ENCODE results near the gene ITGAV.

Gene ITGAV

DNA sequence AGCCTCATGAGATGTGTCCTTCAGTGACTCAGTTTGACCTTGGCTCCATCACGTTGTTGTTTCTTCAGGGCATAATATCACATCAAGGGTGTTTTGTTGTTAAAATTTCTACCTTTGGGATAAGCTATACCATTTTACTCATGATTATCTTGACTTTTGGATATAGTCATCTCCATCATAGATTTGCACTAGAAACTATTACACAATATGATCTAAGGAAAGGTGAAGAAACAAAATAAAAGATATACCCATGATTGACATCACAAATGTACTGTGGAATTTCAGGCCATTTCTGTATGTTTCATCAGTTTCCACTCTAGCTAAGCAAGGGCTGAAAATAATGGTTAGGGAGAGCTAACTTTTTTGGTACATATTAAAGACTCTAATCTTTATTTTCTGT, 79.3 kb downstream of the ITGAV start:
- TF ChIP-seq, protein P1, sequence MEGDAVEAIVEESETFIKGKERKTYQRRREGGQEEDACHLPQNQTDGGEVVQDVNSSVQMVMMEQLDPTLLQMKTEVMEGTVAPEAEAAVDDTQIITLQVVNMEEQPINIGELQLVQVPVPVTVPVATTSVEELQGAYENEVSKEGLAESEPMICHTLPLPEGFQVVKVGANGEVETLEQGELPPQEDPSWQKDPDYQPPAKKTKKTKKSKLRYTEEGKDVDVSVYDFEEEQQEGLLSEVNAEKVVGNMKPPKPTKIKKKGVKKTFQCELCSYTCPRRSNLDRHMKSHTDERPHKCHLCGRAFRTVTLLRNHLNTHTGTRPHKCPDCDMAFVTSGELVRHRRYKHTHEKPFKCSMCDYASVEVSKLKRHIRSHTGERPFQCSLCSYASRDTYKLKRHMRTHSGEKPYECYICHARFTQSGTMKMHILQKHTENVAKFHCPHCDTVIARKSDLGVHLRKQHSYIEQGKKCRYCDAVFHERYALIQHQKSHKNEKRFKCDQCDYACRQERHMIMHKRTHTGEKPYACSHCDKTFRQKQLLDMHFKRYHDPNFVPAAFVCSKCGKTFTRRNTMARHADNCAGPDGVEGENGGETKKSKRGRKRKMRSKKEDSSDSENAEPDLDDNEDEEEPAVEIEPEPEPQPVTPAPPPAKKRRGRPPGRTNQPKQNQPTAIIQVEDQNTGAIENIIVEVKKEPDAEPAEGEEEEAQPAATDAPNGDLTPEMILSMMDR (IDR thresholded peaks at IDR 0.05; ENCODE audit: unreplicated experiment in 3 of 3) = no peak
- H3K36me3 Mint-ChIP-seq (ENCODE audit: low read depth) = peaks cover 89% of the 10 kb centered on the region

DNA sequence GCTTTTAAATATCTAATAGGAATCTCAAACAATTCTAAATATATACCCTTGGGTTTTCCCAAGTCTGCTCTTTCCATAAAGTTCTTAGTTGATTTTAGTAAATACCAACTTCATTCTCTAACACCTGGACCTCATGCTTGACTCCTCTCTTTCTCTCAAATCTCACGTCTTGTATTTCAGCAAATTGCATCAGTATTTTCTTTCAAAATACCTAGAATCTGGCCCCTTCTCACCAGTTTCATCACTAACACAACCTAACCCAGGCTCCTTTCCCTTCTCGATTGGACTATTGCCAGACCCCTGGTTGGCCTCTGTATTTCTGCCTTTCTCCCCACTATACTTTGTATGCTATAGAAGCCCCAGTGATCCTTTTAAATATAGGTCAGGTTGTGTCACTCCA, 81.0 kb downstream of the ITGAV start:
- TF ChIP-seq, protein P1 (IDR thresholded peaks at IDR 0.05; ENCODE audit: unreplicated experiment in 3 of 3) = no peak
- Mint-ChIP-seq H3K27me3 (ENCODE audit: low read depth) (no peaks in the 10 kb centered on the region), H3K9me3 (peaks cover 16% of the 10 kb centered on the region), H3K36me3 (ENCODE audit: low read depth) (peaks cover 91% of the 10 kb centered on the region), H3K4me1 (peaks cover 6% of the 10 kb centered on the region), H3K27ac (no peak overlapping the region), H3K4me3 (no peak overlapping the region)

More for the DNA sequence above, 79.3 kb downstream of the ITGAV start:
- no peaks in the 10 kb centered on the region for H3K27me3 Mint-ChIP-seq (ENCODE audit: low read depth)
- no peak overlapping the region for H3K4me3 Mint-ChIP-seq
- H3K27ac Mint-ChIP-seq = no peak overlapping the region
- H3K4me1 Mint-ChIP-seq = no peaks in the 10 kb centered on the region
- peaks cover 16% of the 10 kb centered on the region for H3K9me3 Mint-ChIP-seq

DNA sequence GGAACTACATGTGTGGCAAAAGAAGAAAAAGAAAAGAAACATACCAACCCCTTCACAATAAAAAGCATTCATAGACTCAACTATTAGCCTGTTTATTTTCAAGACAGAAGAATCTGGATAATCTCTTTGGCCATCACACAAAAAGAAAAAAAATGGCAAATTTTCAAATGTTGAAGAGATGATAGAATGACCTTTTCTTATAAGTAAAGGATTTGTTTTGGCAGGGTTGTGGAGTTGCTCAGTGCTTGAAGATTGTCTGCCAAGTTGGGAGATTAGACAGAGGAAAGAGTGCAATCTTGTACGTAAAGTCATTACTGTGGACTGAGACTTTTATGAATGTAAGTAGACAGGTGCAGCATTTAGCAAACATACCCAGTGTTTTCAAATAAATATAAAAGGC, 85.5 kb downstream of the ITGAV start:
- H3K4me3 Mint-ChIP-seq = no peak overlapping the region
- H3K36me3 Mint-ChIP-seq (ENCODE audit: low read depth) = peaks cover 70% of the 10 kb centered on the region
- H3K4me1 Mint-ChIP-seq = peaks cover 6% of the 10 kb centered on the region
- TF ChIP-seq, protein P1 (IDR thresholded peaks at IDR 0.05; ENCODE audit: unreplicated experiment in 3 of 3) = no peak
- H3K27me3 Mint-ChIP-seq (ENCODE audit: low read depth) = no peaks in the 10 kb centered on the region
- peak overlapping the region in 2 of 3 experiments; percentile 25 to 41 for H3K27ac Mint-ChIP-seq
- peaks cover 16% of the 10 kb centered on the region for H3K9me3 Mint-ChIP-seq

DNA sequence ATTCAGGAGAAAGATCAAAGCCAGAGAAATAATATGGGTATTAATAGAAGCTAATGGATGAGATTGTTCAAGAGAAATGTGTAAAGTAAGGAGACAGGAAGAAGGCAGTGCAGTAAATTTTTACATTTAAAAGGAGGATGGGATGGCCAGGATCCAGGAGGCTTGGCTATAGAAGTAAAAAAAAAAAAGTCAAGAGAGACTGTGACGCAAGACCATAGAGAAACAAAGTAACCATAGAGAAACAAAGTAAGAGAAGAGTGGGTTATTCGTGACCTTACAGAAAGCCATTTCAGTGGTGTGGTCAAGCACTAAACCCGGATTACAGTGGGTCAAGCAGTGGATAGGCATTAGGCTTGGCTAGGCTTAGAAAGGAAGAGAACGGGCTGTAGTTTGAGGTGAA, 93.5 kb downstream of the ITGAV start:
- Mint-ChIP-seq H3K36me3 (ENCODE audit: low read depth) (peaks cover 9% of the 10 kb centered on the region), H3K4me1 (peaks cover 7% of the 10 kb centered on the region), H3K27ac (peak overlapping the region in 1 of 3 experiments; percentile 2), H3K9me3 (peaks cover 23% of the 10 kb centered on the region), H3K27me3 (ENCODE audit: low read depth) (no peaks in the 10 kb centered on the region), H3K4me3 (no peak overlapping the region)
- TF ChIP-seq, protein P1 (IDR thresholded peaks at IDR 0.05; ENCODE audit: unreplicated experiment in 3 of 3) = no peak

DNA sequence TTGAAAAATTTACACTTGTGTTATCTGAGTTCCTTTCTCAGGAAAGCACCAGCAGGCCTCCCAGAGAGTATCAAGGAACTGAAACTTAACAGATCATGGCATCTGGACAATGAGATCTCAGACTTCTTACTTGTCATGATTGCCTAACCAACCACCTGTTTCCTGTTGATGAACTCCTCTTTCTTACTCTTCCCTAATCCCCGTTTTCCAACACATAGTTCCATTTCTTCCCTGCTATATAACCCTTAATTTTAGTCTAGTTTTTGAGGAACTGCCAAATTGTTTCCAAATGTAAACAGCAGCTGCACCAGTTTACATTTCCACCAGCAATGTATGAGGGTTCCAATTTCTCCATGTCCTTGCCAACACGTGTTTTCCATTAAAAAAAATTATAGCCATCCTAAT, 98.0 kb downstream of the ITGAV start:
- Mint-ChIP-seq H3K36me3 (ENCODE audit: low read depth) (no peaks in the 10 kb centered on the region), H3K27ac (no peak overlapping the region), H3K27me3 (ENCODE audit: low read depth) (no peaks in the 10 kb centered on the region), H3K9me3 (peaks cover 27% of the 10 kb centered on the region), H3K4me1 (peaks cover 16% of the 10 kb centered on the region), H3K4me3 (no peak overlapping the region)
- TF ChIP-seq, protein P1 (IDR thresholded peaks at IDR 0.05; ENCODE audit: unreplicated experiment in 3 of 3) = no peak

DNA sequence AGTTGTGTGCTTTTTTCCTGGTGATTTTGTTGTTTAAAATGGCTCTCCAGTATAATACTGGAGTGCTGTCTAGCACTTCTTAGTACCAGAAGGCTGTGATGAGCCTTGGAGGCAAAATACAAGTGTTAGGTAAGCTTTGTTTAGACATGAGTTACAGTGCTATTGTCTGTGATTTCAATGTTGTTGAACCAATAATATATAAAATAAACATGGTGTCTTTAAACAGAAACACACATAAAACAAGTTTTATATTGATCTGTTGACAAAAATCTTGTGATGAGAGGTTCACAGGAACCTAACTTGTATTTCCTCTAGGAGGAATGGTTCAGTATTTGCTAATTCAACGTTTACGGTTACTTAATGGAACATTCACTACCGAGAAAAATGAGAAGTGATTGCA, 99.0 kb downstream of the ITGAV start:
- Mint-ChIP-seq H3K4me3 (no peak overlapping the region), H3K27me3 (ENCODE audit: low read depth) (no peaks in the 10 kb centered on the region), H3K36me3 (ENCODE audit: low read depth) (no peaks in the 10 kb centered on the region), H3K4me1 (peaks cover 14% of the 10 kb centered on the region), H3K9me3 (peaks cover 23% of the 10 kb centered on the region), H3K27ac (no peak overlapping the region)
- TF ChIP-seq, protein P1 (IDR thresholded peaks at IDR 0.05; ENCODE audit: unreplicated experiment in 3 of 3) = no peak
